ENCODE results near the gene MEIG1.
"Not testable (repeated sequence)": the region's sequence is repeated elsewhere in the genome, so short reads cannot be mapped to it uniquely, and the experiment has no call there.

The MEIG1 gene

GRCh38 chr10:14982744-14983143 is 23.6 kb downstream of the MEIG1 start:
- TF ChIP-seq PAX5 (IDR thresholded peaks at IDR 0.05; ENCODE audit: insufficient read depth, low read length, severe bottlenecking) (no peak), TAF1 (IDR thresholded peaks at IDR 0.05; ENCODE audit: low read depth, low read length) (no peak), POLR2A (IDR thresholded peaks at IDR 0.05; ENCODE audit: low read depth, low read length) (no peak), SPI1 (IDR thresholded peaks at IDR 0.05; ENCODE audit: low read depth, low read length) (no peak), POU2F2 (IDR thresholded peaks at IDR 0.05; ENCODE audit: low read depth, low read length) (no peak), POLR2AphosphoS5 (IDR thresholded peaks at IDR 0.05; ENCODE audit: low read depth, low read length) (no peak)
- FAIRE-seq = no peak

GRCh38 chr10:14989552-14989951 is 30.4 kb downstream of the MEIG1 start:
- DNase-seq (ENCODE audit: insufficient read length, low spot score) = not testable (repeated sequence)

More at GRCh38 chr10:14982744-14983143, 23.6 kb downstream of the MEIG1 start:
- no peak for DNase-seq (ENCODE audit: insufficient read length, low spot score)

GRCh38 chr10:14991035-14991749 is 32.0 kb downstream of the MEIG1 start:
- not testable (repeated sequence) for DNase-seq (ENCODE audit: insufficient read length, low spot score); FAIRE-seq

More at GRCh38 chr10:14989552-14989951, 30.4 kb downstream of the MEIG1 start:
- FAIRE-seq = not testable (repeated sequence)

- not testable (repeated sequence) for FAIRE-seq; DNase-seq (ENCODE audit: insufficient read length, low spot score)
These were observed 33.1 kb downstream of the MEIG1 start for GRCh38 chr10:14992336-14992735.

GRCh38 chr10:14993500-14994455 is 34.6 kb downstream of the MEIG1 start:
- not testable (repeated sequence) for FAIRE-seq; DNase-seq (ENCODE audit: insufficient read length, low spot score)

GRCh38 chr10:14995964-14996565 is 36.9 kb downstream of the MEIG1 start:
- DNase-seq (ENCODE audit: insufficient read length, low spot score) (no peak), FAIRE-seq (no peak)
- TF ChIP-seq SPI1 (IDR thresholded peaks at IDR 0.05; ENCODE audit: low read depth, low read length) (no peak), POLR2A (IDR thresholded peaks at IDR 0.05; ENCODE audit: low read depth, low read length) (no peak), POU2F2 (IDR thresholded peaks at IDR 0.05; ENCODE audit: low read depth, low read length) (no peak), POLR2AphosphoS5 (IDR thresholded peaks at IDR 0.05; ENCODE audit: low read depth, low read length) (no peak), PAX5 (IDR thresholded peaks at IDR 0.05; ENCODE audit: insufficient read depth, low read length, severe bottlenecking) (no peak)

- DNase-seq (ENCODE audit: insufficient read length, low spot score); FAIRE-seq: not testable (repeated sequence)
These were observed 54.3 kb downstream of the MEIG1 start for GRCh38 chr10:15013530-15013929.

- no peak for DNase-seq (ENCODE audit: insufficient read length, low spot score)
- TF ChIP-seq PAX5 (IDR thresholded peaks at IDR 0.05; ENCODE audit: insufficient read depth, low read length, severe bottlenecking) = no peak
- TF ChIP-seq TAF1 (IDR thresholded peaks at IDR 0.05; ENCODE audit: low read depth, low read length) = no peak
- no peak for TF ChIP-seq SPI1 (IDR thresholded peaks at IDR 0.05; ENCODE audit: low read depth, low read length)
- no peak for TF ChIP-seq POLR2A (IDR thresholded peaks at IDR 0.05; ENCODE audit: low read depth, low read length)
- TF ChIP-seq POLR2AphosphoS5 (IDR thresholded peaks at IDR 0.05; ENCODE audit: low read depth, low read length) = no peak
- no peak for TF ChIP-seq POU2F2 (IDR thresholded peaks at IDR 0.05; ENCODE audit: low read depth, low read length)
- no peak for FAIRE-seq
These were observed 56.3 kb downstream of the MEIG1 start for GRCh38 chr10:15015451-15015850.

GRCh38 chr10:15020966-15021365 is 61.8 kb downstream of the MEIG1 start:
- 0 out of 2 replicates have a peak, but pooled peaks have one; percentile 15 for TF ChIP-seq SPI1 (IDR thresholded peaks at IDR 0.05; ENCODE audit: low read depth, low read length)
- not testable (repeated sequence) for FAIRE-seq; DNase-seq (ENCODE audit: insufficient read length, low spot score)
